HG03521 (cell line): ENCODE data around the gene TSKU.
"Not testable (repeated sequence)": the region's sequence is repeated elsewhere in the genome, so short reads cannot be mapped to it uniquely, and the experiment has no call there.

Experiments used
- ATAC-seq: cut with Tn5 transposase; IDR thresholded peaks from one replicate; pipeline ENCODE4 v1.9.1; 2021; ENCODE audit warnings: mild to moderate bottlenecking, moderate library complexity; ENCODE audit not compliant: unreplicated experiment

TSKU gene

DNA sequence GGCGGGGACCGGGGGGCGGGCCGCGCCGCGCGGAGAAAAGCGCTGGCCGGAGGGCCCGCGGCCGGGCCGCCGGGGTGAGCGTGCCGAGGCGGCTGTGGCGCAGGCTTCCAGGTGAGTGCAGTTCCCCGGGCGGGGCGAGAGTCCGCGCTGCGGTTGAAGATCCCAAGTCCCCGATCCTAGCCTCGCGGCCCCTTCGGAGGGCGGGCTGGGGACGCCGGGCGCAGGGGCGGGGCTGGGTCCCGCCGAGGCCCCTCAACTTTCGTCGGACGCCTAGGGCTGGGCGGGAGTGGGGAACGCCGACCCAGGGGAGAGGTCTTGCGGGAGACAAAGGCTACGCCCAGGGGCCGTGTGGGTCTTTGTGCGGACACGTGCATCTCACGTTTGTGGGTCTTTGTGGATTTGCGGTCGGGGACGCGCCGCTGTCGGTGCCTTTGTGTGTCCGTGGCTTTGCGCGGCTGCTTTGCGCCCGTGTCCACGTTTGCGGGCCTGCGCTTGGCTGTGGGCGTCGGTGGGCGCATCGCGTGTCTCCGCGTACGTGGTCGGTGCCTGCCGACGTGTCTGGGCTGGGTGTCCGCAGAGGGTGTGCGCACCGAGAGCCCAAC is at the start of gene TSKU:
Gene TSKU (plus strand): TSS at position 63 of the 602 bp plus-strand sequence. CDS start 12,261 bp downstream, outside the sequence.
- no peak for ATAC-seq

GRCh38 chr11:76733906-76734305 is 49.2 kb upstream of the TSKU start:
- not testable (repeated sequence) for ATAC-seq

- no peak for ATAC-seq
Observed at GRCh38 chr11:76734456-76735420, 48.4 kb upstream of the TSKU start.

DNA sequence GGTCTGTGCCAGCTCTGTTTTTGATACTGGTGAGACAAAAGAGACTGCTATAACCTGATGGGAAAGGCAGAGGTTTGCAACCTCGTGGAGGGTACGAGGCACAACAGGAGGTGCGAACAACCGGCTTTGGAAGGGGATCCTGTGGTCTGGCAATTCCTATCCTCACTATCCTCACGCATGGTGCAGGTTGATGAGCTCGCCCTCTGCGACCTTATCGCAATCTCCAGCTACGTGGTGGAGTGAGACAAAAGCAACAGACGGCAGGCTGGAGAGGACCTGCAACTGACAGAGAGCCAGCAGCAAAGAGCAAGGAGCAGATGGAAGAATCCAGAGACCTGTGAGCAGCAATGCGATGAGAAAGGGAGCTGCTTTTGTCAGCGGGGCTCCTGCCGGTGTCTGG is 47.3 kb upstream of the TSKU start:
- ATAC-seq, result no peak

GRCh38 chr11:76736266-76736665 is 46.9 kb upstream of the TSKU start:
- ATAC-seq, result no peak

GRCh38 chr11:76736773-76737495 is 46.2 kb upstream of the TSKU start:
- ATAC-seq, result no peak

- no peak for ATAC-seq
Observed at GRCh38 chr11:76738618-76739240, 44.4 kb upstream of the TSKU start.

DNA sequence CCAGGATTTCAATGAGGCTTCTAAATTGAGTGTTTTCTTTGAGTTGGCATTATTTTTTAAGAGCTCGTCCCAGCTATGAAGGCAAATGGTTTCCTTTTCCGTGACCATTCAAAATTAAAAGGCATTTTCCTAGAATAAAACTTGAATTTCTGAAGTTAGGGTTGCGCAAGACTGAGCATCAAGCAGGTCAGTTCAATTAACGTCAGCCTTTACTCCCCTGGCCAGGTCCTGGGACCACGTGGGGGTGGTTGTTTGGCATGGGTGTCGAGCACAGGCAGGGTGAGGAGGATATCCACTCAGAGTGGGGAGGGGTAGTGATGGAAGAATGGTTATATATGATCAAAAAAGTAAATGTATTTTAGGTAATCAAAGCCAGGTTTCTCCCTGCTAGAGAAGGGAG is 43.4 kb upstream of the TSKU start:
- ATAC-seq, result no peak

DNA sequence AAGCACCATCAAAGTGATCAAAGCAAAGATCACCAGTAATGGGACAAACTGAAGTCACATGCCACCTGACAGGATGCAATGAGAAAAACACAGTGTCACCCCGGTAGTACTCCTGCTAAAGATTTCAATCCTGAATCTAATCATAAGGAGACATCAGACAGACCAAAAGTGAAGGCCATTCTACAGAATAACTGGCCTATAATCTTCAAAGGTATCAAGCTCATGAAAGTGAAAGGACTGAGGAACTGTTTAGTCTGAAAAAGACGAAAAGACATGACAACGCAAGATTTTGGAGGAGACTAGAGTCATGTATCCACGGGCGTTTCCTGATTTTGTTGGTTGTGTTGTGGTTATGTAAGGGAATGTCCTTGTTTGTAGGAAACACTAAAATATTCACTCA is 42.4 kb upstream of the TSKU start:
- no peak for ATAC-seq

- ATAC-seq, result no peak
Observed at GRCh38 chr11:76742902-76743301, 40.3 kb upstream of the TSKU start.

DNA sequence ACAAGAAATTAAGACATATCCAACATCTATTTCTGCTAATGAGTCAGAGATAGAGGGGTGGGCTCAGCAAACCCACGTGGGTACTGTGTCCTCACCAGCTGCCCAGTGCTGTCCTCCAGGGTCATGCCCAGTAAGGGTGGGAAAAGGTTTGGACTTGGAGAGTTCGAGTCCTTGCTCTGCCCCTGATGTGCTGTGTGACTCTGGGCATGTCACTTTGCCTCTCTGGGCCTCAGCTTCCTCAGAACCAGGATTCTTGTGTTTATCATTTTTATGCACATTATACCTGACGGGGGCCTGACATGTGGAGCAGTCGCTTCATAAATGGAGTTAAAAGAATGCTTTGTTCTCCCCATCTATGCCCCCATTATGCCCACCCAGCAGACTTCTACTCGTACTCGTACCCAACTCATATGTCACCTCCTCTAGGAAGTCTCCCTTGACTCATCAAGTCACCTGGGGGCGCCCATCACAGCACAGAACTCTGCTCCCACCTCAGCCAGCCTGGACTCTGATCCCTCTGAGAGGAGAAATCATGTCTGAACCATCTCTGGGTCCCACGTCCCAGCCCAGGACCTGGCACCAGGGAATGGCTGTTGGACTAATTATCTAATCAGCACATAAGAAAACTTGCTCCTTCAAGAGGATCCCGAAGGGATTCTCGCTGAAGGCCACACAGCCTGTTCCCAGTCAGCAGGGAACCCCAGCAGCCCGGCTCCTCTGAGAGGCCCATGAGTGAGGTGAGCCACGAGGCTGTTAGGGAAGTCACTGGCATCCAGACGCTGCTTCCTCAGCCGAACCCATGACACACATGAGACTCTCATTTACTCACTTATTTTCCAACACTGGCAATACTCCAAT is 38.7 kb upstream of the TSKU start:
- ATAC-seq, result no peak

- no peak for ATAC-seq
Observed at GRCh38 chr11:76745044-76745376, 38.1 kb upstream of the TSKU start.

DNA sequence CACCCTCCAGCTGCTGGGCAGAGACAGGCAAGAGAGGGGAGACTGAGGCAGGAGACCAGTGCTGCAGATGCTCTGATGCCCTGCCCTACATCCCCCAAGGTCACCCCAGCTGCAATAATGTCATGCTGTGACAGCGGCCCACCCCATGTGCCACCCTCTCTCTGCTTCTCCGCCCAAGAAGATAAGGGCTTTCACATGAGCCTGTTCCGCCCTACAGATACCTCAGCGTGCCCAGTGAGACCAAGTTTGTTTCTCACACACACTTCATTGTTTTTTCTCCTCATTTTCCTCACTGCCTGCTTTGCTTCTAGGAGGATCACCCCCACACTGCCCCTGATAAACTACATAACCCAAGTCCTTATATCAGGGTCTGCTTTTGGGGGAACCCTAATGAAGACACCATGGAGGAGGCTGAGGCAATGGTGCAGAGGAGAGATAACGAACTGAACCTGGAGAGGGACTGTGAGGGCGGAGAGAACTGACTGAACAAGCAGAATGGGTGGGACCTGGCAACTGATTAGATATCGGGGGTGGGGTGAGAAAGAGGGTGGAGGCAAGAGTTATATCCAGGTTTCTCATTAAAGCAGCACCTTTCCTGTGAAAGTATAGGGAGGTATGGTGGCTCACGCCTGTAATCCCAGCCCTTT is 37.5 kb upstream of the TSKU start:
- ATAC-seq, result no peak

DNA sequence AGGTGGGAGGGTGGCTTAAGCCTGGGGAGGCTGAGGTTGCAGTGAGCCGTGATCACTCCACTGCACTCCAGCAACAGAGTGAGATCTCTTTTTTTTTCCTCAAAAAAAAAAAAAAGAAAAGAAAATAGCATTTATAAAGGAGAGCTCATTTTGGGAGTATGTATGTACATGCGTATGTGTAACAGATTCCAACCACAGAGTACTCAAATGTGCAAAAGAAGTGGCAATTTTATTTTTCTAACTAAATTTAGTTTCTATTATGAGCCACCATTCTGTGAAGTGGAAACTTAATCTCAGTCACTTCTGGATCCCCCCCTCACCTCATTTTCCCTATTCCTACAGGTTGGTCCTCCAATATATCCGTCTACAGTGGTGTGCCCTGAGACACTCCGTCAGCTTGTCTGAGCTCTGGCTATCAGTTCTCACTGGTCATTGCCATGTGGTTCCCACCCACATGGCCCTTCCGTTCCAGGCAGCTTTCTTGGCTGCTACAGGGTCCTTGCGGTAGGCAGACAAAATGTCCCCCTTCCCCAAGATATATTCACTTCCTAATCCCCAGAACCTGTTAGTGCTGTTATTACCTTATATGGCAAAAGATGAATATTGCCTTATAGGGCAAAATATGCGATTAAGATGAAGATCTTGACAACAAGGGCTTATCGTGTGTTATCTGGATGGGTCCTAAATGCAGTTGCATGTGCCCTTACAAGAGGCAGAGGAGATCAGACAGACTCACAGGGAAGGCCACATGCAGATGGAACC is 35.8 kb upstream of the TSKU start:
- no peak for ATAC-seq

GRCh38 chr11:76747915-76748860 is 35.0 kb upstream of the TSKU start:
- ATAC-seq, result no peak

GRCh38 chr11:76748948-76749347 is 34.2 kb upstream of the TSKU start:
- no peak for ATAC-seq

DNA sequence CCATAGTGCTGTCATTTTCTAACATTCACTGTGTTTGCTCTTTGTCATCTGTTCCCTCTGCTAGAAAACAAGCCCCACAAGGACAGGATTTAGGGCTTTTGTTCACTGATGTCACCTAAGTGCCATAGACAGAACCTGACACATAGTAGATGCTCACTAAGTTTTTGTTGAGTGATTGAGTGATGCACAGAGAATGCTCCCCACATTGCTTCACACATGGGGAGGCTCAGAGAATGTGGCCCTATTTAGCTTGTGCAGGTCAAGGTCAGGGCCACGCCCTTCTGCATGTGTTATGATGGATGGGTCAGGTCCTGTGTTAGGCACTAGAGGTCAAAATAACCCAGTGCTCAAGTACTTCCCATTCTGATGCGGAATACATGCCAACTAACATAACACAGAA is 33.1 kb upstream of the TSKU start:
- no peak for ATAC-seq

GRCh38 chr11:76750746-76751145 is 32.4 kb upstream of the TSKU start:
- no peak for ATAC-seq
